Vagina (tissue), 2 donors: Measurements from ENCODE around the gene B3GLCT. TPM values are rescaled to one million over a fixed set of nuclear protein-coding genes. Genes with fewer than 3 reads are reported as not detected.
"Not testable (repeated sequence)": the region's sequence is repeated elsewhere in the genome, so short reads cannot be mapped to it uniquely, and the experiment has no call there.

Experiments used
- DNase-seq, 2 donors: peaks; one replicate each; pipeline ENCODE4 v3.0.0-alpha.2; 2017; ENCODE audit errors: extremely low spot score in 2 of 2
- H3K27ac ChIP-seq: fragments of 200-600 bp; sonication (generic); one replicate; pipeline ENCODE4 v1.5.1; 2019
- H3K27me3 ChIP-seq: fragments of 200-600 bp; sonication (generic); one replicate; pipeline ENCODE4 v1.5.1; 2019
- H3K36me3 ChIP-seq, 2 donors: fragments of 200-600 bp; sonication (generic); one replicate each; pipeline ENCODE4 v1.5.1; 2017 to 2019
- H3K4me1 ChIP-seq: fragments of 200-600 bp; sonication (generic); one replicate; pipeline ENCODE4 v1.5.1; 2019
- H3K4me3 ChIP-seq, 2 donors: fragments of 200-600 bp; sonication (generic); 1 replicate in 1 of 2; 2 replicates in 1 of 2; pipeline ENCODE4 v1.5.1; 2016 to 2019
- H3K9me3 ChIP-seq: fragments of 200-600 bp; sonication (generic); one replicate; pipeline ENCODE4 v1.5.1; 2019
- POLR2A ChIP-seq, 2 donors: fragments of 450-650 bp; IDR thresholded peaks; one replicate each; pipeline ENCODE4 v1.6.1; 2017; ENCODE audit warnings: antibody characterized with exemption in 2 of 2, mild to moderate bottlenecking in 2 of 2, moderate library complexity in 2 of 2
- POLR2AphosphoS5 ChIP-seq, 2 donors: sonication (generic); formaldehyde crosslinking; IDR thresholded peaks; one replicate each; pipeline ENCODE4 v1.9.0; 2017; ENCODE audit warnings: antibody characterized with exemption in 2 of 2, mild to moderate bottlenecking in 2 of 2, low read depth in 1 of 2; ENCODE audit not compliant: insufficient read depth in 1 of 2
- intact Hi-C: fragments of 100-400 bp; cut with DNase I; formaldehyde crosslinking; loops from one replicate; pipeline ENCODE4 v1.15.1; 2023
- total RNA-seq: library from RNA; depleted of rRNA; stranded (reverse); fragments of >200 nt; gene quantifications from one replicate; pipeline ENCODE4 v1.2.3, GENCODE V29; 2016
- TF ChIP-seq, protein P1 (sequence below), 3 experiments: fragments of 450-650 bp in 2 of 3; fragments of 200-600 bp in 1 of 3; sonication (generic) in 1 of 3; IDR thresholded peaks; one replicate each; pipeline ENCODE4 v1.5.1; 2017 to 2019; ENCODE audit warnings: antibody characterized with exemption in 3 of 3, mild to moderate bottlenecking in 2 of 3, moderate library complexity in 2 of 3

B3GLCT gene
- total RNA-seq, 1 donor from 2014 or later, result 8.1 TPM

DNA sequence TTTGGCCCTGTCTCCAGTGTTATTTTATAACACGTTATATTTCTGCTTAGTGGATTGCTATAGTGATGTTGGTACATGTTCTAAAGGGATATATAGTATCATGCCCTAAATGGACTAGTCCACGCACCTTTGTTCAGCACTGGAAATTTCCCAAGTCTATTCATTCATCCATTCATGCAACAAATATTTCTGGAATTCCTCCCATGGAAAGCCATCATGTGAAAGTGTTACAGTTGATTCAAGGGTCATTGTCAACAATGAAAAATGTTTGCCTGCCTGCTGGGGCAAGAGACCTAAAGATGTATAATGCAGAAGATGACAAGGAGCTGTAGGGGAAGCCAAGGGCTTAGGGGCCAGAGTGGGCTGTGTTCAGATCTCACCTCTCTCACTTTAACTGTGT lies 27.2 kb upstream of the B3GLCT start:
- no peaks in the 10 kb centered on the region for H3K4me1 ChIP-seq
- TF ChIP-seq POLR2A (IDR thresholded peaks at IDR 0.05) (no peak), POLR2AphosphoS5 (IDR thresholded peaks at IDR 0.05; ENCODE audit: insufficient read depth in 1 of 2, low read depth in 1 of 2) (no peak)
- no peak overlapping the region for H3K27ac ChIP-seq
- no peak for DNase-seq
- H3K36me3 ChIP-seq, result no peaks in the 10 kb centered on the region
- intact Hi-C loops, result no loop called here
- H3K4me3 ChIP-seq, result no peak overlapping the region
- no peaks in the 10 kb centered on the region for H3K9me3 ChIP-seq
- no peaks in the 10 kb centered on the region for H3K27me3 ChIP-seq

DNA sequence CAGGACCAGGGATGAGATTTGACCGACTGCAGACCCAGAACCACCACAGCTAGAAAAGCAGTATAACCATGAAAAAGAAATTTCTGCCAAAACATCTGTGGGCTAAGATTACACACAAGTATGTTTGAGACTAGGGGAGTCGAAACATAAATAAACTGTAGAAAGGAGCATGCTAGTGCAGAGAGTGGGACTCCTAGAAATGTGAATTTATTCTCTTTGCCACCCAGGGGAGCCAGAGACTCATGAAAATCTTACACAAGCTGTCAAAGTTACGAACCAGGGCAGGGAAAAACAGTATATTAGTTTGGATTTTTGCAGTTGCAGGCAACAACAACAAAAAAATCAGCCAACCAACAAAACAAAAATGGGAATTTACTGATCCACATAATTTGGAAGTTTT lies 25.8 kb upstream of the B3GLCT start:
- no peak for DNase-seq
- no peak overlapping the region for H3K4me3 ChIP-seq
- no peaks in the 10 kb centered on the region for H3K27me3 ChIP-seq

DNA sequence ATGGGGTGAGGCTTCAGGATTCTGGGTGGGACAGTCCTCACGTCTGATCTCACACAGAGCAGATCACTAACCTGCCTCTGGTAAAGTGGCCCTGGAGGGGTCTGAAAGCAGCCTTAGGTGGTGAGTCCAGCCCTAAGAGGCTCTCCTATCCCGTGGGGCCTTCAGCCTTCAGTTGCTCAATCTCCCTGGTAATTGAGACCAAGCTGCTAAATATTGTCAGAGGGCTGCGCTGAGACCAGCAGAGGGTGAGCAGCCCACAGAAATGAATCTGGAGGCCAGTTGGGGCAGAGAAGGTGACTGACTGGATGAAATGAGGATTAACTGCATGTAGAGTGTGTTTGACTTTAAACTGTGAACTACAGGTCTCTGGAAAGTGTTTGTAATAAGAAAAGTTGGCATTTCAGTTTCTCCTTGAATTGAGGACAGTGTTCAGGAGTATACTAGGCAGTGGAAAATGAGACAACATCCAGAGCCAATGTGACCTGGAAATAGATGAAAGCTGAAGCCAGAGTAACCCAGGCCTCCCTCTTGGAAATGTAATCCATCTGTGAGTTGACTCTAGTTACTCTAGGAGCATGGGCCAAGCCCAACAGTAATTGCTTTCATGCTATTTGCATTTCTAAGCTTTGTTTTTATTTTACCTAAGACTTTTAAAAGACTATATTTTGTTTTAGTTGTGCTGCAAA lies 23.8 kb upstream of the B3GLCT start:
- Histone ChIP-seq H3K36me3 (no peaks in the 10 kb centered on the region), H3K4me1 (no peaks in the 10 kb centered on the region), H3K9me3 (no peaks in the 10 kb centered on the region), H3K4me3 (no peak overlapping the region), H3K27me3 (no peaks in the 10 kb centered on the region), H3K27ac (no peak overlapping the region)
- TF ChIP-seq, protein P1, sequence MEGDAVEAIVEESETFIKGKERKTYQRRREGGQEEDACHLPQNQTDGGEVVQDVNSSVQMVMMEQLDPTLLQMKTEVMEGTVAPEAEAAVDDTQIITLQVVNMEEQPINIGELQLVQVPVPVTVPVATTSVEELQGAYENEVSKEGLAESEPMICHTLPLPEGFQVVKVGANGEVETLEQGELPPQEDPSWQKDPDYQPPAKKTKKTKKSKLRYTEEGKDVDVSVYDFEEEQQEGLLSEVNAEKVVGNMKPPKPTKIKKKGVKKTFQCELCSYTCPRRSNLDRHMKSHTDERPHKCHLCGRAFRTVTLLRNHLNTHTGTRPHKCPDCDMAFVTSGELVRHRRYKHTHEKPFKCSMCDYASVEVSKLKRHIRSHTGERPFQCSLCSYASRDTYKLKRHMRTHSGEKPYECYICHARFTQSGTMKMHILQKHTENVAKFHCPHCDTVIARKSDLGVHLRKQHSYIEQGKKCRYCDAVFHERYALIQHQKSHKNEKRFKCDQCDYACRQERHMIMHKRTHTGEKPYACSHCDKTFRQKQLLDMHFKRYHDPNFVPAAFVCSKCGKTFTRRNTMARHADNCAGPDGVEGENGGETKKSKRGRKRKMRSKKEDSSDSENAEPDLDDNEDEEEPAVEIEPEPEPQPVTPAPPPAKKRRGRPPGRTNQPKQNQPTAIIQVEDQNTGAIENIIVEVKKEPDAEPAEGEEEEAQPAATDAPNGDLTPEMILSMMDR (IDR thresholded peaks at IDR 0.05), result no peak
- TF ChIP-seq POLR2AphosphoS5 (IDR thresholded peaks at IDR 0.05; ENCODE audit: insufficient read depth in 1 of 2, low read depth in 1 of 2) (no peak), POLR2A (IDR thresholded peaks at IDR 0.05) (no peak)
- no peak for DNase-seq
- intact Hi-C loops, result no loop called here

More for the DNA sequence above, 25.8 kb upstream of the B3GLCT start:
- Histone ChIP-seq H3K36me3 (no peaks in the 10 kb centered on the region), H3K27ac (no peak overlapping the region), H3K9me3 (no peaks in the 10 kb centered on the region), H3K4me1 (no peaks in the 10 kb centered on the region)
- intact Hi-C loops, result no loop called here
- TF ChIP-seq POLR2A (IDR thresholded peaks at IDR 0.05) (no peak), POLR2AphosphoS5 (IDR thresholded peaks at IDR 0.05; ENCODE audit: insufficient read depth in 1 of 2, low read depth in 1 of 2) (no peak)
- TF ChIP-seq, protein P1 (IDR thresholded peaks at IDR 0.05), result no peak

DNA sequence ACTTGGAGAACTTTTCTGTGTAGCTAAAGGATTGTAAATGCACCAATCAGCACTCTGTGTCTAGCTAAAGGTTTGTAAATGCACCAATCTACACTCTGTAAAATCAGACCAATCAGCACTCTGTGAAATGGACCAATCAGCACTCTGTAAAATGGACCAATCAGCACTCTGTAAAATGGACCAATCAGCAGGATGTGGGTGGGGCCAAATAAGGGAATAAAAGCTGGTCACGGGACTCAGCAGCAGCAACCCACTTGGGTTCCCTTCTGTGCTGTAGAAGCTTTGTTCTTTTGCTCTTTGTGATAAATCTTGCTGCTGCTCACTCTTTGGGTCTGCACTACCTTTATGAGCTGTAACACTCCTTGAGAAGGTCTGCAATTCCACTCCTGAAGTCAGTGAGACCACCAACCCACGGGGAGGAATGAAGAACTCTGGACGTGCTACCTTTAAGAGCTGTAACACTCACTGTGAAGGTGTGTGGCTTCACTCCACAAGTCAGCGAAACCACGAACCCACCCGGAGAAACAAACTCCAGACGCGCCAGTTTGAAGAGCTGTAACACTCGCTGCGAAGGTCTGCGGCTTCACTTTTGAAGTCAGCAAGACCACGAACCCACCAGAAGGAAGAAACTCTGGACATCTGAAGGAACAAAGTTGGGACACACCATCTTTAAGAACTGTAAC lies 21.8 kb upstream of the B3GLCT start:
- H3K9me3 ChIP-seq, intact Hi-C loops, H3K36me3 ChIP-seq, H3K27ac ChIP-seq, H3K27me3 ChIP-seq, DNase-seq, H3K4me3 ChIP-seq, H3K4me1 ChIP-seq: not testable (repeated sequence)

DNA sequence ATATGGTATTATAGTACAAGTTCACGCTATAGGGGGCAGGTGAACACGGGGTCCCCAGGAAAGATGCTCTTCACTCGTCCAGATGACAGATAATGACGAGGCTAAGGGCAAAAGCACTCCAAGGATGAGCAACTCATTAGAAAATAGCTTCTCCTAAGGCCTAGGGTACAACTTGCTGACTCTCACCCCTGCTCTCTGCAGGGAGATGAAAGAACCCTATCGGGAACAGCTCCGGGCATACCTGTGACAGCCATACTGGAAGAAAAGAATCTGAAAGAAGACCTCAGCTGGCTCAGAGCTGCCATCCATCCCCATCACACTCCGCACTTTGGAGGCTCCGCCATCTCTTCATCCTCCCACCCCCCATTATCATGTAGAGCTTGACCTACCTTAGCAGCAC lies 20.5 kb upstream of the B3GLCT start:
- Histone ChIP-seq H3K27me3 (no peaks in the 10 kb centered on the region), H3K9me3 (no peaks in the 10 kb centered on the region), H3K4me3 (no peak overlapping the region), H3K36me3 (no peaks in the 10 kb centered on the region), H3K27ac (no peak overlapping the region), H3K4me1 (no peaks in the 10 kb centered on the region)
- no peak for TF ChIP-seq POLR2AphosphoS5 (IDR thresholded peaks at IDR 0.05; ENCODE audit: insufficient read depth in 1 of 2, low read depth in 1 of 2)
- TF ChIP-seq POLR2A (IDR thresholded peaks at IDR 0.05), result no peak
- TF ChIP-seq, protein P1 (IDR thresholded peaks at IDR 0.05), result no peak
- intact Hi-C loops, result no loop called here
- DNase-seq, result no peak

DNA sequence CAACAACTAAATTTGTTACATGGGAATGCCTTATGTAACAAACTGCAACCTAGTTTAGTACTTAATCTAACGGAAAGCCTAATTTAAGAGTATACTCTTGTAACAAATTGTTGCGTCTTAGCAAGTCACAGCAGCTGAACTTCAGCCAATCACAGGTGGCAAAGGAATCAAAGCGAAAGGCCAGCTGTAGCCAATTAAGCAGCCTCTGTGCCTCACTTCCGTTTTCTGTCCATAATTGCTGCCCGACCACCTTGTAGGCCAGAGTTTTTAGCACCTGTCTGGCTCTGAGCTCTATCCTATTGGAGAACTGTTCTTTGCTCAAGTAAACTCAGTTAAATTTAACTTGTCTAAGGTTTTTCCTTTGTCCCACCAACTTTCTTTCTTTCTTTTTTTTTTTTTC lies 20.0 kb upstream of the B3GLCT start:
- intact Hi-C loops, result no loop called here
- no peak for DNase-seq
- H3K9me3 ChIP-seq, result no peaks in the 10 kb centered on the region
- H3K27me3 ChIP-seq, result no peaks in the 10 kb centered on the region
- H3K36me3 ChIP-seq, result no peaks in the 10 kb centered on the region
- TF ChIP-seq, protein P1 (IDR thresholded peaks at IDR 0.05), result no peak
- TF ChIP-seq POLR2A (IDR thresholded peaks at IDR 0.05), result no peak
- no peak for TF ChIP-seq POLR2AphosphoS5 (IDR thresholded peaks at IDR 0.05; ENCODE audit: insufficient read depth in 1 of 2, low read depth in 1 of 2)
- no peak overlapping the region for H3K27ac ChIP-seq
- H3K4me1 ChIP-seq, result no peaks in the 10 kb centered on the region
- no peak overlapping the region for H3K4me3 ChIP-seq
